Measurements from ENCODE around the gene FLOT2.
"Not testable (repeated sequence)": the region's sequence is repeated elsewhere in the genome, so short reads cannot be mapped to it uniquely, and the experiment has no call there.

Gene FLOT2

DNA sequence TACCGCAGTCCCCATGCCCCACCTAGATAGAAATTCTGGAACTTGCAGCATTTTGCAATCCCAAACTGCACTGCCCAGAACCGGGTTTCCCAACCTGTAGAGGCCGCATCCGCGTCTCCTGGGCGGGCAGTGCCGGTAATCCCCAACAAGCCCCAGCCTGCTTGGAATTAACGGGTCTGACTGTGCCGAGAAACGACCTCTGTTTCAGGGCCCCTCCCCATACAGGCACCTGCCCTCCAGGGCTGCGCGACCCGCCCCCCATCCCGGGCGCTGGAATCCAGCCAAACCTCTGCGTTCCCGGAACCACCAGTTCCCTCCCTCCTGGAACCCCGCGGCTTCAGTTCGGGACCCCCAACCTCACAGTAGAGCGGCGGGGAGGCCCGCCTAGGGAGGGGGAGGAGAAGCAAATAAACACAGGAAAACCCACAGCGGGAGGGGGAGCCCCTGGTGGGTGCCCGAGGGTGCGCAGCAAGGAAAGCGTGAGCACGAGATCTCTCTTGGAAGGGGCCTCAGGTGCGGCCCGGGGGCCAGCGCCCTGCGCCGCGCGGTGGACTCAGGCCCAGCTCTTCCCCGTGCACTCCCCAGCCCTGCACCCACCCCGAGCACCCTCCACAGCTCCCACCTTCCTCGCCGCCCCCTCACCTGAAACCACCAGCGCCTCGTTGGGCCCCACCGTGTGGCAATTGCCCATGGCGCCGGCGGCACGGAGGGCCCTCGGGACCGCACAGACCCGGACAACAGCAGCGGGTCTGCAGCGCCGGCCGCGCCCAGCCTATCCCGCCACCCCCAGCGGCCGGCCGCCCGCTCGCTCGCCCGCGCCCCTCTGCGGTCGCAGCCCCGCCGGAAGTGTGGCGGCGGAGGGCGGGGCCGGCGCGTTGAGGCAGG lies at the start of gene FLOT2:
TSS of gene FLOT2 (minus strand) at position 850 of the 885 bp plus-strand sequence. CDS start at position 691, 159 bp downstream.
- DNase-seq (ENCODE audit: low spot score), result peak; percentile 47

GRCh38 chr17:28946239-28946638 lies 48.7 kb upstream of the FLOT2 start:
- peak; percentile 45 for DNase-seq (ENCODE audit: low spot score)

GRCh38 chr17:28944862-28945741 lies 47.6 kb upstream of the FLOT2 start:
- peak; percentile 20 for DNase-seq (ENCODE audit: low spot score)

DNA sequence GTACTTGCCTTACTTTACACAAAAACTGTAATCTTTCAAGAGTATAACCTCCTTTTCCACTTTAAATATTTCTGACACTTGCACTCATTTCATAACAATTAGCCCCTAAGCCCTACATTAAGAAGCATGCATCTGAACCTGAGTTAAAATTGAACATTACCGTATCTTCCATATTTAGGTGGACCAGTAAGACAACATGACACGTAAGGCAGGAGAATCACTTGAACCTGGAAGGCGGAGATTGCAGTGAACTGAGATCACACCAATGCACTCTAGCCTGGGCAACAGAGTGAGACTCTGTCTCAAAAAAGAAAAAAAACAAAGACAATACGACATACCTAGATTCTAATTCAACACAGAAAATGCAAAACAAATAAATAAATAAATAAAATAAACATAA lies 46.8 kb upstream of the FLOT2 start:
- no peak for DNase-seq (ENCODE audit: low spot score)

DNA sequence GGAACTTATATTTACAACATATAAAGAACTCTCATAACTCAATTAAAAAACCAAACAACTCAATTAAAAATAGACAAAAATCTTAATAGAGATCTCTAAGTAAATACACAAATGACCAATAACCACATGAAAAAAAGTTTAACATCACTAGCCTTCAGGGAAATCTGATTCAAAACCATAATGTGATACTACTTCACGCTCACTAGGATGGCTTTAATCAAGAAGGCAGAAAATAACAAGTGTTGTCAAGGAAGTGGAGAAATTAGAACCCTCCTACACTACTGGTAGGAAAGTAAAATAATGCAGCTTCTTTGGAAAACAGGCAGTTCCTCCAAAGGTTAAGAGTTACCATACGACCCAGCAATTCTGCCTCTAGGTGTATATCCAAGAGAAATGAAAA lies 45.4 kb upstream of the FLOT2 start:
- no peak for DNase-seq (ENCODE audit: low spot score)

- DNase-seq (ENCODE audit: low spot score), result no peak
Measured at GRCh38 chr17:28941251-28941650, 43.7 kb upstream of the FLOT2 start.

- no peak for DNase-seq (ENCODE audit: low spot score)
Measured at GRCh38 chr17:28940675-28941074, 43.1 kb upstream of the FLOT2 start.

- no peak for DNase-seq (ENCODE audit: low spot score)
Measured at GRCh38 chr17:28940142-28940541, 42.6 kb upstream of the FLOT2 start.

DNA sequence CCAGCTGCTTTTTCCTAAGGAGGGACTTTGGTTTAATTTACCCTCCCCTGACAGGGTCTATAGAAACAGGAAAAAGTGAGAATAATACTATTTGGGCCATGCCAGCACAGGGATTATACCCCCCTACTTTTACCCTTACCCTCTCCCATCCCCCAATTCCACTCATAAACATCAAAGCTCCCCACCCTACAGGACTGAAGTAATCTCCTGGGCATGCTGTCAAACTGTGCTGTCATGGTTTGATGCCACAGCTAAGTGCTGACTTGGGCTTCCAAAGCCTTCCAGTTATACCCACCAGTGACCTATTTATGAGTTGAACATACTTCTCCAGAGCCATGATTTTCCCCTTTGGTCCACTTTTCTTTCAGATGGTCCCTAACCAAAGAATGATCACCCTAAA lies 41.0 kb upstream of the FLOT2 start:
- DNase-seq (ENCODE audit: low spot score), result peak; percentile 22

- peak; percentile 21 for DNase-seq (ENCODE audit: low spot score)
Measured at GRCh38 chr17:28937044-28937729, 39.7 kb upstream of the FLOT2 start.

DNA sequence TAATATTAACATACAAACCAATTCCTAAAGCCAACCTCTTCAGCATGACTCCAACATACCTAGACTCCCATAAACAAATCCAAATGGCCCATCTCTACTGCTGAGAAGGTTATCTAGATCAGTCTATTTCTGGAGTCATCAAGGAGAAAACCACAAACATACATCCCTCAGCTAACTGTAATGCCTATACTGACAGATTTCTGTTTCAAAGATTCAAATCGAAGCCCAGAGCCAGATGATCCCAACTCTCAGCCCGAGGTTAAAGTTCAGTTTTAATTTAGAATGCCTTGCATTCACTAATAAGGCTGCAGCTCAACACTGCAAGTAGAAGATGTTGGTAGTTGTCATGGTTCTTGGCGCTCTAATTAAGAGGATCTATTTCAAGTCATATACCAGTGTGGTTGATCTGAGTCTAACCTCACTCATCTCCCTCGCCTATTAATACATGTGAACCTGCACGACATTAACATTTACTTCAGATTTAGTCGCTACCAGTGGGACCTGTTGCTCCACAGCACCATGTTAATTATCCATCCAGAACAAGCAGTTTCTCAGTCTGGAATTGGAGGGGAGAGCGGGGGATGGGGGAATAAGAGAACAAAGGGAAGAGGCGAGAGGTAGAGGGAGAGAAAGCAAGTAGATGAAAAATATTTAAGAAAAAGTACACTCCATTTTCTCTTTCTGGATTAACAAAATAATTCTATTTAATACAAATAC lies 38.4 kb upstream of the FLOT2 start:
- DNase-seq (ENCODE audit: low spot score), result no peak

GRCh38 chr17:28934508-28934907 lies 37.0 kb upstream of the FLOT2 start:
- not testable (repeated sequence) for DNase-seq (ENCODE audit: low spot score)

- no peak for DNase-seq (ENCODE audit: low spot score)
Measured at GRCh38 chr17:28929787-28930186, 32.3 kb upstream of the FLOT2 start.

DNA sequence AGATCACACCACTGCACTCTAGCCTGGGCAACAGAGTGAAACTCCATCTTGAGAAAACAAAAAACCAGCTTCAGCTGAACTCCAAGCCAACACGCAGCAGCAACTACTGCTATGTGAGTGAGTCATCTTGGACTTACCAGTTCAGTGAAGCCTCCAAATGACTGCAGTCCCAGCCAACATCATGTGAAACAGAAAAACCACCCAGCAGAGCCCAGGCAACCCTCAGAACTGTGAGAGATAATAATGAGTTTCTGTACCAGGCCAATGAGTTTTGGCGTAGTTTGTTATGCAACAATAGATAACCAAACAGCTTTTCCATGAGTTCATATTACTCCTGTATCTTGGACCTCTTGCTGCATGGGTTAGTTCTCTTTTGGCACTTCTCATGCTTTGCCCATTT lies 30.5 kb upstream of the FLOT2 start:
- DNase-seq (ENCODE audit: low spot score), result no peak

- DNase-seq (ENCODE audit: low spot score), result no peak
Measured at GRCh38 chr17:28926786-28927185, 29.3 kb upstream of the FLOT2 start.

GRCh38 chr17:28926366-28926765 lies 28.8 kb upstream of the FLOT2 start:
- DNase-seq (ENCODE audit: low spot score), result no peak

GRCh38 chr17:28925912-28926365 lies 28.4 kb upstream of the FLOT2 start:
- DNase-seq (ENCODE audit: low spot score), result peak; percentile 79

DNA sequence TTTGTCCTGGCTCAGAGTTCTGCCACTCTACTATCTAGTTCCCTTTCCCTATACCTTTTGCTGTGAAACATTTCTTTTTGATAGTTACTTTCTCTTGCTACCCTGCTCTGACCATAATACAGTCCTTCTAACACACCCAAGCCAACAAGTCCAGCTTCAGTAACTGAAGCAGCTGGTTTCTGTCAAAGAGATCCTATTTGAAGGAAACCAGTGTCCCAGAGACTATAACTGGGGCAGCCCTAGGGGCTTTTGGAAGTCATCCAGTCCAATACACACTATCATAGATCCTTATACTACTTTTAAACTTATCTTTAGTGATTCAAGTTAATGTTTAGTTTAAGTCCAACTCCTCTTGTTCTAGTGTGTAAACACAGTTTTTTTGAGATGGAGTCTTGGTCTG lies 22.7 kb upstream of the FLOT2 start:
- DNase-seq (ENCODE audit: low spot score), result no peak

GRCh38 chr17:28918295-28918694 lies 20.8 kb upstream of the FLOT2 start:
- DNase-seq (ENCODE audit: low spot score), result no peak

DNA sequence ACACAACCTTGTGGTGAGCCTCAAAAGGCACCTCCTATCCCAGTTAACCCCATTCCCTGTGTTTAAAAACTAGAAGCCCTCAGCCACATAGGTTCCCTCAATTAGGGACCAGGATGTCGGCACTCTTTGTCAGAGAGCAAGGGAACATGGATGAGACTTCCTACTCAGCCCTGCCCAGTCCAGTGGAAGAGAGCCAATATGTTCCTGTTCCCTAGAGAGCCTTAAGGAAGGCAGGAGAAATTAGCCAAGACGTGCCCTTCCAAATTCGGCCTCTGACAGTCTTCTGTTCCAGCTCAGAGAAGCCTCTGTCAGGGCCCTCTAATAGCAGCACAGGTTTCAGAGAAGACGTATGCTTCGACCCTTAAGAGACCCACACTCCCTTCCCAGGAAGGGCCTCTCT lies 19.9 kb upstream of the FLOT2 start:
- DNase-seq (ENCODE audit: low spot score), result no peak

GRCh38 chr17:28917029-28917428 lies 19.5 kb upstream of the FLOT2 start:
- no peak for DNase-seq (ENCODE audit: low spot score)
